MM.1S (cell line): ENCODE results near the gene ERF.

Experiments
- DNase-seq: peaks from one replicate; pipeline ENCODE4 v3.0.0-alpha.2; 2015
- H2AFZ ChIP-seq: fragments of 300-600 bp; sonication (generic); 2 replicates; pipeline ENCODE4 v1.6.0; 2016; ENCODE audit warnings: antibody characterized with exemption, low read length
- H3F3A ChIP-seq: fragments of 300-600 bp; sonication (generic); 2 replicates; pipeline ENCODE4 v1.6.1; 2016; ENCODE audit warnings: mild to moderate bottlenecking, antibody characterized with exemption, low read length, moderate library complexity, mixed read lengths; ENCODE audit not compliant: insufficient read depth
- H3K27ac ChIP-seq: fragments of 300-600 bp; sonication (generic); 2 replicates; pipeline ENCODE4 v1.5.1; 2016; ENCODE audit warnings: mild to moderate bottlenecking, low read length
- H3K27me3 ChIP-seq: fragments of 300-600 bp; sonication (generic); replicated peaks from 2 replicates; pipeline ENCODE4 v1.6.0; 2016; ENCODE audit warnings: low read length; ENCODE audit not compliant: insufficient read depth
- H3K36me3 ChIP-seq: fragments of 300-600 bp; sonication (generic); replicated peaks from 2 replicates; pipeline ENCODE4 v1.6.1; 2016; ENCODE audit warnings: mild to moderate bottlenecking, low read length, mixed read lengths; ENCODE audit not compliant: insufficient read depth
- H3K4me1 ChIP-seq: fragments of 300-600 bp; sonication (generic); 2 replicates; pipeline ENCODE4 v1.6.1; 2016; ENCODE audit warnings: low read length, mixed read lengths
- H3K4me2 ChIP-seq: fragments of 300-600 bp; sonication (generic); 2 replicates; pipeline ENCODE4 v1.6.0; 2016; ENCODE audit warnings: low read depth, low read length
- H3K4me3 ChIP-seq: fragments of 300-600 bp; sonication (generic); 2 replicates; pipeline ENCODE4 v1.5.1; 2016; ENCODE audit warnings: low read length, mixed read lengths
- H3K79me2 ChIP-seq: fragments of 300-600 bp; sonication (generic); 2 replicates; pipeline ENCODE4 v1.6.1; 2016; ENCODE audit warnings: mixed run types, low read length, mixed read lengths
- H3K9ac ChIP-seq: fragments of 300-600 bp; sonication (generic); 2 replicates; pipeline ENCODE4 v1.6.1; 2016; ENCODE audit warnings: low read length, mixed read lengths
- H3K9me2 ChIP-seq: fragments of 300-600 bp; sonication (generic); replicated peaks from 2 replicates; pipeline ENCODE4 v1.6.1; 2016; ENCODE audit warnings: mild to moderate bottlenecking, low read length, mixed read lengths; ENCODE audit not compliant: insufficient read depth
- H3K9me3 ChIP-seq: fragments of 300-600 bp; sonication (generic); replicated peaks from 2 replicates; pipeline ENCODE4 v1.6.1; 2016; ENCODE audit warnings: mild to moderate bottlenecking, low read length, mixed read lengths; ENCODE audit not compliant: insufficient read depth
- H4K20me1 ChIP-seq: fragments of 300-600 bp; sonication (generic); 2 replicates; pipeline ENCODE4 v1.6.1; 2016; ENCODE audit warnings: mild to moderate bottlenecking, low read length, moderate library complexity, mixed read lengths; ENCODE audit not compliant: insufficient read depth
- EZH2 ChIP-seq: fragments of 300-600 bp; sonication (generic); optimal IDR thresholded peaks from 2 replicates; pipeline ENCODE3; 2017; ENCODE audit warnings: low read depth, mild to moderate bottlenecking, antibody characterized with exemption, low read length, mixed read lengths
- EZH2phosphoT487 ChIP-seq: fragments of 300-600 bp; sonication (generic); IDR thresholded peaks from 2 replicates; pipeline ENCODE4 v1.6.1; 2018; ENCODE audit warnings: antibody characterized with exemption, low read length
- TF ChIP-seq, protein P1 (sequence below): fragments of 300-600 bp; sonication (generic); IDR thresholded peaks from 2 replicates; pipeline ENCODE4 v1.5.1; 2016; ENCODE audit warnings: antibody characterized with exemption, low read length, mixed read lengths

The ERF gene

GRCh38 chr19:42289556-42290041, 34.7 kb upstream of the ERF start:
- no peak for DNase-seq
- Histone ChIP-seq H3K36me3 (no peaks in the 10 kb centered on the region), H3K9me2 (no peaks in the 10 kb centered on the region), H3K9ac (no peak overlapping the region), H3K4me3 (no peak overlapping the region), H3F3A (no peaks in the 10 kb centered on the region), H4K20me1 (no peaks in the 10 kb centered on the region), H2AFZ (no peak overlapping the region), H3K27me3 (no peaks in the 10 kb centered on the region), H3K79me2 (peaks cover 17% of the 10 kb centered on the region), H3K4me2 (no peak overlapping the region), H3K27ac (no peak overlapping the region), H3K9me3 (no peaks in the 10 kb centered on the region), H3K4me1 (peaks cover 6% of the 10 kb centered on the region)
- no peak for TF ChIP-seq EZH2phosphoT487
- TF ChIP-seq EZH2, result no peak
- TF ChIP-seq, protein P1, sequence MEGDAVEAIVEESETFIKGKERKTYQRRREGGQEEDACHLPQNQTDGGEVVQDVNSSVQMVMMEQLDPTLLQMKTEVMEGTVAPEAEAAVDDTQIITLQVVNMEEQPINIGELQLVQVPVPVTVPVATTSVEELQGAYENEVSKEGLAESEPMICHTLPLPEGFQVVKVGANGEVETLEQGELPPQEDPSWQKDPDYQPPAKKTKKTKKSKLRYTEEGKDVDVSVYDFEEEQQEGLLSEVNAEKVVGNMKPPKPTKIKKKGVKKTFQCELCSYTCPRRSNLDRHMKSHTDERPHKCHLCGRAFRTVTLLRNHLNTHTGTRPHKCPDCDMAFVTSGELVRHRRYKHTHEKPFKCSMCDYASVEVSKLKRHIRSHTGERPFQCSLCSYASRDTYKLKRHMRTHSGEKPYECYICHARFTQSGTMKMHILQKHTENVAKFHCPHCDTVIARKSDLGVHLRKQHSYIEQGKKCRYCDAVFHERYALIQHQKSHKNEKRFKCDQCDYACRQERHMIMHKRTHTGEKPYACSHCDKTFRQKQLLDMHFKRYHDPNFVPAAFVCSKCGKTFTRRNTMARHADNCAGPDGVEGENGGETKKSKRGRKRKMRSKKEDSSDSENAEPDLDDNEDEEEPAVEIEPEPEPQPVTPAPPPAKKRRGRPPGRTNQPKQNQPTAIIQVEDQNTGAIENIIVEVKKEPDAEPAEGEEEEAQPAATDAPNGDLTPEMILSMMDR, result no peak

GRCh38 chr19:42288881-42289555, 34.1 kb upstream of the ERF start:
- Histone ChIP-seq H3K4me1 (peaks cover 6% of the 10 kb centered on the region), H3K9me2 (no peaks in the 10 kb centered on the region), H3K36me3 (no peaks in the 10 kb centered on the region), H3K79me2 (peaks cover 19% of the 10 kb centered on the region), H3K4me3 (no peak overlapping the region), H2AFZ (no peak overlapping the region), H4K20me1 (no peaks in the 10 kb centered on the region), H3K9me3 (no peaks in the 10 kb centered on the region), H3F3A (no peaks in the 10 kb centered on the region), H3K4me2 (no peak overlapping the region), H3K9ac (no peak overlapping the region), H3K27ac (no peak overlapping the region), H3K27me3 (no peaks in the 10 kb centered on the region)
- TF ChIP-seq EZH2phosphoT487 (no peak), EZH2 (no peak)
- TF ChIP-seq, protein P1, result no peak
- DNase-seq, result no peak

GRCh38 chr19:42288387-42288786, 33.5 kb upstream of the ERF start:
- H3K27me3 ChIP-seq, result no peaks in the 10 kb centered on the region
- no peaks in the 10 kb centered on the region for H4K20me1 ChIP-seq
- 0 out of 2 replicates have a peak, but pooled peaks cover under 1% of the 10 kb centered on the region for H3F3A ChIP-seq
- no peaks in the 10 kb centered on the region for H3K36me3 ChIP-seq
- H3K4me1 ChIP-seq, result peaks cover 6% of the 10 kb centered on the region
- TF ChIP-seq, protein P1, result no peak
- TF ChIP-seq EZH2 (no peak), EZH2phosphoT487 (no peak)
- H3K4me2 ChIP-seq, result no peak overlapping the region
- no peak for DNase-seq
- peaks cover 19% of the 10 kb centered on the region for H3K79me2 ChIP-seq
- no peak overlapping the region for H3K27ac ChIP-seq
- no peaks in the 10 kb centered on the region for H3K9me2 ChIP-seq
- no peaks in the 10 kb centered on the region for H3K9me3 ChIP-seq
- no peak overlapping the region for H3K4me3 ChIP-seq
- H3K9ac ChIP-seq, result no peak overlapping the region
- no peak overlapping the region for H2AFZ ChIP-seq
